CD14-positive monocyte (primary cell): ENCODE measurements around the gene TSPEAR. TPM values are rescaled to one million over a fixed set of nuclear protein-coding genes. Genes with fewer than 3 reads are reported as not detected.

Experiments used
- DNase-seq, 3 donors: peaks; one replicate each; pipeline ENCODE4 v3.0.0-alpha.2; 2011 to 2022
- H2AFZ ChIP-seq: 2 replicates; pipeline ENCODE4 v1.6.0; 2012; ENCODE audit warnings: mild to moderate bottlenecking, low read depth, low read length, inconsistent platforms; ENCODE audit not compliant: insufficient read depth, poor library complexity, severe bottlenecking
- H3K27ac ChIP-seq, 2 donors: 1 replicate in 1 of 2; 2 replicates in 1 of 2; pipeline ENCODE4 v1.5.1; 2012 to 2013; ENCODE audit warnings: low read length in 2 of 2, control low read depth in 1 of 2, inconsistent platforms in 1 of 2, low read depth in 1 of 2, mild to moderate bottlenecking in 1 of 2
- H3K27me3 ChIP-seq, 2 donors: one replicate each; pipeline versions ENCODE4 v1.6.0 to v1.6.1; 2011 to 2013; ENCODE audit warnings: low read length in 2 of 2; ENCODE audit not compliant: control insufficient read depth in 2 of 2, insufficient read depth in 2 of 2
- H3K36me3 ChIP-seq, 2 donors: replicated peaks in 1 of 2; 1 replicate in 1 of 2; 2 replicates in 1 of 2; pipeline versions ENCODE4 v1.5.1 to v1.6.1; 2012 to 2013; ENCODE audit warnings: low read length in 2 of 2, control low read depth in 1 of 2, inconsistent platforms in 1 of 2, mild to moderate bottlenecking in 1 of 2; ENCODE audit not compliant: insufficient read depth in 2 of 2, control insufficient read depth in 1 of 2
- H3K4me1 ChIP-seq, 2 donors: 1 replicate in 1 of 2; 2 replicates in 1 of 2; pipeline versions ENCODE4 v1.5.1 to v1.6.1; 2012 to 2013; ENCODE audit warnings: low read length in 2 of 2, control low read depth in 1 of 2, inconsistent platforms in 1 of 2, mild to moderate bottlenecking in 1 of 2, moderate library complexity in 1 of 2; ENCODE audit not compliant: insufficient read depth in 2 of 2, control insufficient read depth in 1 of 2
- H3K4me2 ChIP-seq: replicated peaks from 2 replicates; pipeline ENCODE3; 2012; ENCODE audit warnings: low read length, moderate library complexity, mild to moderate bottlenecking; ENCODE audit not compliant: poor library complexity, severe bottlenecking; ENCODE audit errors: extremely low read depth
- H3K4me3 ChIP-seq, 3 experiments: fragments of 200-600 bp in 1 of 3; sonication (generic) in 1 of 3; replicated peaks in 1 of 3; 1 replicate in 2 of 3; 2 replicates in 1 of 3; pipeline ENCODE4 v1.5.1; 2011 to 2013; ENCODE audit warnings: low read length in 3 of 3, mild to moderate bottlenecking in 3 of 3, control low read depth in 2 of 3, low read depth in 2 of 3, inconsistent platforms in 1 of 3, moderate library complexity in 1 of 3
- H3K79me2 ChIP-seq: 2 replicates; pipeline ENCODE4 v1.6.0; 2012; ENCODE audit warnings: mild to moderate bottlenecking, control low read depth, inconsistent platforms, low read length, moderate library complexity; ENCODE audit not compliant: insufficient read depth
- H3K9ac ChIP-seq: 2 replicates; pipeline ENCODE4 v1.6.0; 2017; ENCODE audit warnings: low read length, mild to moderate bottlenecking; ENCODE audit not compliant: insufficient read depth, poor library complexity, severe bottlenecking
- H3K9me3 ChIP-seq, 2 donors: replicated peaks in 1 of 2; 1 replicate in 1 of 2; 2 replicates in 1 of 2; pipeline versions ENCODE4 v1.5.1 to v1.6.1; 2012 to 2013; ENCODE audit warnings: low read length in 2 of 2, control low read depth in 1 of 2; ENCODE audit not compliant: control insufficient read depth in 1 of 2, insufficient read depth in 1 of 2
- H4K20me1 ChIP-seq: 2 replicates; pipeline ENCODE4 v1.6.0; 2012; ENCODE audit warnings: mild to moderate bottlenecking, low read length, control low read depth, moderate library complexity; ENCODE audit not compliant: insufficient read depth
- H3K27ac Mint-ChIP-seq, 7 donors: one replicate each; pipeline ENCODE4 v1.8.0; 2020; ENCODE audit warnings: mild to moderate bottlenecking in 7 of 7, mixed read lengths in 7 of 7, moderate library complexity in 6 of 7, inconsistent platforms in 2 of 7
- H3K27me3 Mint-ChIP-seq, 3 donors: one replicate each; pipeline ENCODE4 v1.8.0; 2021 to 2022; ENCODE audit warnings: low read depth in 3 of 3, mild to moderate bottlenecking in 3 of 3, mixed read lengths in 3 of 3, moderate library complexity in 3 of 3, inconsistent platforms in 1 of 3
- H3K36me3 Mint-ChIP-seq, 2 donors: one replicate each; pipeline ENCODE4 v1.8.0; 2020; ENCODE audit warnings: mixed read lengths in 2 of 2, inconsistent platforms in 1 of 2, mild to moderate bottlenecking in 1 of 2
- H3K4me1 Mint-ChIP-seq: one replicate; pipeline ENCODE4 v1.8.0; 2020; ENCODE audit warnings: mild to moderate bottlenecking, mixed read lengths
- H3K4me3 Mint-ChIP-seq, 2 donors: one replicate each; pipeline ENCODE4 v1.8.0; 2020; ENCODE audit warnings: mild to moderate bottlenecking in 2 of 2, mixed read lengths in 2 of 2, moderate library complexity in 1 of 2
- H3K9me3 Mint-ChIP-seq, 7 donors: one replicate each; pipeline ENCODE4 v1.8.0; 2020 to 2022; ENCODE audit warnings: mixed read lengths in 7 of 7, mild to moderate bottlenecking in 6 of 7, moderate library complexity in 6 of 7, inconsistent platforms in 2 of 7
- CTCF ChIP-seq: fragments of 200-600 bp; IDR thresholded peaks from one replicate; pipeline ENCODE4 v1.8.0; 2022; ENCODE audit warnings: antibody characterized with exemption, mild to moderate bottlenecking
- WGBS: methylation state at CpG from one replicate; pipeline ENCODE4 v1.1.5; 2013; ENCODE audit warnings: missing lambda C conversion rate; ENCODE audit not compliant: insufficient coverage; 5-methylcytosine and 5-hydroxymethylcytosine counted together
- intact Hi-C, 2 donors: fragments of 100-400 bp; cut with micrococcal nuclease; formaldehyde crosslinking; loops; one replicate each; pipeline versions ENCODE4 v1.15.0 to v1.15.1; 2023
- polyA plus RNA-seq, 3 donors: library from polyadenylated mRNA; depleted of rRNA in 1 of 3; unstranded in 2 of 3; stranded (reverse) in 1 of 3; fragments of 300-500 nt in 2 of 3; fragments of >200 nt in 1 of 3; fragmentation: Illumina TruSeq in 2 of 3; gene quantifications; 1 replicate in 2 of 3; 2 replicates in 1 of 3; pipeline ENCODE4 v1.2.3, GENCODE V29; 2012 to 2021

TSPEAR gene
- polyA plus RNA-seq, 3 donors = not detected

- Histone ChIP-seq H3K27me3 (no peaks in the 10 kb centered on the region), H3K4me3 (no peak overlapping the region), H3K9ac (no peak overlapping the region), H3K4me2 (no peak overlapping the region), H3K9me3 (peaks cover 41 to 61% of the 10 kb centered on the region in 2 donors), H2AFZ (no peak overlapping the region), H3K36me3 (no peaks in the 10 kb centered on the region), H3K27ac (no peak overlapping the region), H4K20me1 (no peaks in the 10 kb centered on the region), H3K4me1 (no peaks in the 10 kb centered on the region), H3K79me2 (no peaks in the 10 kb centered on the region)
- Mint-ChIP-seq H3K27ac (no peak overlapping the region), H3K4me3 (no peak overlapping the region), H3K27me3 (peaks cover 2 to 8% (median 7%) of the 10 kb centered on the region in 3 donors), H3K36me3 (no peaks in the 10 kb centered on the region), H3K4me1 (no peaks in the 10 kb centered on the region), H3K9me3 (peaks cover 38 to 79% (median 55%) of the 10 kb centered on the region in 7 donors)
- 95% methylated on average over 8 of the region's 8 CpGs for WGBS
- no peak for TF ChIP-seq CTCF
- intact Hi-C loops = no loop called here
- DNase-seq = no peak
Observed at GRCh38 chr21:44736291-44737004, 25.1 kb upstream of the TSPEAR start.

GRCh38 chr21:44735821-44736220 is 24.4 kb upstream of the TSPEAR start:
- H3K4me2 ChIP-seq = no peak overlapping the region
- H3K4me1 ChIP-seq = no peaks in the 10 kb centered on the region
- intact Hi-C loops = no loop called here
- Mint-ChIP-seq H3K4me1 (peaks cover 3% of the 10 kb centered on the region), H3K4me3 (no peak overlapping the region), H3K27me3 (peaks cover 4 to 7% (median 6%) of the 10 kb centered on the region in 3 donors), H3K27ac (no peak overlapping the region), H3K9me3 (peaks cover 33 to 77% (median 55%) of the 10 kb centered on the region in 7 donors), H3K36me3 (no peaks in the 10 kb centered on the region)
- peaks cover 41 to 60% of the 10 kb centered on the region in 2 donors for H3K9me3 ChIP-seq
- no peak for TF ChIP-seq CTCF
- WGBS = 93% methylated on average over 6 of the region's 6 CpGs
- H3K79me2 ChIP-seq = no peaks in the 10 kb centered on the region
- H3K4me3 ChIP-seq = no peak overlapping the region
- no peak for DNase-seq
- no peaks in the 10 kb centered on the region for H3K27me3 ChIP-seq
- H3K9ac ChIP-seq = no peak overlapping the region
- H2AFZ ChIP-seq = no peak overlapping the region
- no peak overlapping the region for H3K27ac ChIP-seq
- H3K36me3 ChIP-seq = no peaks in the 10 kb centered on the region
- H4K20me1 ChIP-seq = no peaks in the 10 kb centered on the region
